T-cell (primary cell): Measurements from ENCODE around the gene FAM234A. TPM values are rescaled to one million over a fixed set of nuclear protein-coding genes. Genes with fewer than 3 reads are reported as not detected.

ENCODE experiments used
- ATAC-seq, 4 experiments: fragments of 200-7000 bp in 3 of 4; fragments of 150-1000 bp in 1 of 4; cut with Tn5 transposase; replicated peaks in 1 of 4; 1 replicate in 3 of 4; 2 replicates in 1 of 4; pipeline ENCODE4 v1.10.0; 2021; ENCODE audit warnings: moderate library complexity in 3 of 4, mild to moderate bottlenecking in 2 of 4, moderate number of reproducible peaks in 1 of 4
- CTCF ChIA-PET, 2 donors: fragments of 300-600 bp; sonication (Branson Sonifier 250); formaldehyde crosslinking; loops; one replicate each; lab custom pipeline; 2022; ENCODE audit warnings: antibody characterized with exemption in 2 of 2; lab: Charles Lee
- POLR2A ChIA-PET, 2 donors: fragments of 300-600 bp; sonication (Branson Sonifier 250); formaldehyde crosslinking; loops; one replicate each; lab custom pipeline; 2022; ENCODE audit warnings: antibody characterized with exemption in 2 of 2; lab: Charles Lee
- DNase-seq, 35 experiments: peaks; one replicate each; pipeline versions ENCODE4 v3.0.0 to v3.0.0-alpha.2; 2013 to 2023
- H3K27ac ChIP-seq: one replicate; pipeline ENCODE4 v1.5.1; 2013; ENCODE audit warnings: low read length
- H3K27me3 ChIP-seq, 2 experiments: replicated peaks in 1 of 2; 1 replicate in 1 of 2; 2 replicates in 1 of 2; pipeline versions ENCODE4 v1.6.1 to v1.7.0; 2013; ENCODE audit warnings: low read length in 1 of 2, mixed read lengths in 1 of 2; ENCODE audit not compliant: control insufficient read depth in 2 of 2, insufficient read depth in 2 of 2; ENCODE audit errors: extremely low read depth in 1 of 2
- H3K36me3 ChIP-seq, 2 donors: 1 replicate in 1 of 2; 2 replicates in 1 of 2; pipeline versions ENCODE4 v1.6.1 to v1.7.0; 2013; ENCODE audit warnings: low read length in 1 of 2; ENCODE audit not compliant: control insufficient read depth in 2 of 2, insufficient read depth in 1 of 2; ENCODE audit errors: extremely low read depth in 1 of 2
- H3K4me1 ChIP-seq, 2 experiments: 1 replicate in 1 of 2; 2 replicates in 1 of 2; pipeline versions ENCODE4 v1.6.1 to v1.7.0; 2013; ENCODE audit warnings: low read length in 2 of 2, mixed read lengths in 1 of 2; ENCODE audit not compliant: insufficient read depth in 2 of 2, control insufficient read depth in 1 of 2; ENCODE audit errors: extremely low read depth in 1 of 2
- H3K4me3 ChIP-seq, 2 donors: 1 replicate in 1 of 2; 2 replicates in 1 of 2; pipeline versions ENCODE4 v1.5.1 to v1.7.0; 2013; ENCODE audit warnings: mild to moderate bottlenecking in 2 of 2, low read length in 1 of 2, moderate library complexity in 1 of 2; ENCODE audit not compliant: control insufficient read depth in 1 of 2; ENCODE audit errors: extremely low read depth in 1 of 2
- H3K9me3 ChIP-seq: 2 replicates; pipeline ENCODE4 v1.7.0; 2013
- H3K27ac Mint-ChIP-seq, 2 donors: one replicate each; pipeline ENCODE4 v1.8.0; 2020 to 2021; ENCODE audit warnings: mild to moderate bottlenecking in 2 of 2, mixed read lengths in 2 of 2
- H3K27me3 Mint-ChIP-seq, 2 donors: one replicate each; pipeline ENCODE4 v1.8.0; 2021 to 2022; ENCODE audit warnings: mixed read lengths in 2 of 2
- H3K36me3 Mint-ChIP-seq: one replicate; pipeline ENCODE4 v1.8.0; 2021; ENCODE audit warnings: mixed read lengths
- H3K4me1 Mint-ChIP-seq, 3 donors: one replicate each; pipeline ENCODE4 v1.8.0; 2020 to 2022; ENCODE audit warnings: mixed read lengths in 3 of 3, mild to moderate bottlenecking in 1 of 3
- H3K4me3 Mint-ChIP-seq, 3 donors: one replicate each; pipeline ENCODE4 v1.8.0; 2020 to 2022; ENCODE audit warnings: mild to moderate bottlenecking in 3 of 3, mixed read lengths in 3 of 3, moderate library complexity in 3 of 3
- H3K9me3 Mint-ChIP-seq, 3 donors: one replicate each; pipeline ENCODE4 v1.8.0; 2020 to 2022; ENCODE audit warnings: mixed read lengths in 3 of 3
- WGBS: methylation state at CpG from one replicate; pipeline ENCODE4 v1.1.5; 2013; ENCODE audit warnings: missing lambda C conversion rate; ENCODE audit not compliant: insufficient coverage; 5-methylcytosine and 5-hydroxymethylcytosine counted together
- total RNA-seq, 35 experiments: library from RNA in 6 of 35; stranded (reverse) in 6 of 35; fragments of 120-200 nt in 1 of 35; gene quantifications; one replicate each; pipeline versions ENCODE4 v1.2.1 to v1.2.4 and lab custom pipeline; 2013 to 2026

Gene FAM234A
- total RNA-seq, 5 donors from 2014 or later (not counting 1 experiment from before 2014, with no cell fraction given), result 31.6 to 38.2 (median 36.1) TPM

GRCh38 chr16:296806-297510 lies 62.3 kb downstream of the FAM234A start:
- Mint-ChIP-seq H3K4me1 (no peaks in the 10 kb centered on the region), H3K27me3 (no peaks in the 10 kb centered on the region), H3K4me3 (no peak overlapping the region), H3K9me3 (no peaks in the 10 kb centered on the region), H3K36me3 (peaks cover 4% of the 10 kb centered on the region), H3K27ac (no peak overlapping the region)
- 95% methylated on average over 32 of the region's 37 CpGs for WGBS
- Histone ChIP-seq H3K9me3 (no peaks in the 10 kb centered on the region), H3K27me3 (no peaks in the 10 kb centered on the region), H3K4me3 (no peak overlapping the region), H3K4me1 (no peaks in the 10 kb centered on the region), H3K36me3 (peaks cover 18 to 50% of the 10 kb centered on the region in 2 donors), H3K27ac (no peak overlapping the region)
- ChIA-PET POLR2A (no interaction called here), CTCF (no interaction called here)
- ATAC-seq, result no peak
- no peak for DNase-seq

- Histone ChIP-seq H3K9me3 (no peaks in the 10 kb centered on the region), H3K4me1 (no peaks in the 10 kb centered on the region), H3K4me3 (no peak overlapping the region), H3K36me3 (peaks cover 16 to 49% of the 10 kb centered on the region in 2 donors), H3K27me3 (no peaks in the 10 kb centered on the region), H3K27ac (no peak overlapping the region)
- DNase-seq (no peak), ATAC-seq (no peak)
- ChIA-PET CTCF (no interaction called here), POLR2A (interaction anchor here in 1 of 2 donors (0.6 kb wide), 1 partner anchor 62 kb away, joined by 3 read pairs; no protein-coding TSS in a partner anchor)
- Mint-ChIP-seq H3K4me1 (no peaks in the 10 kb centered on the region), H3K27ac (no peak overlapping the region), H3K4me3 (no peak overlapping the region), H3K9me3 (no peaks in the 10 kb centered on the region), H3K36me3 (no peaks in the 10 kb centered on the region), H3K27me3 (no peaks in the 10 kb centered on the region)
- WGBS, result 97% methylated on average over 30 of the region's 32 CpGs
Observed at GRCh38 chr16:297832-298231, 63.2 kb downstream of the FAM234A start.

DNA sequence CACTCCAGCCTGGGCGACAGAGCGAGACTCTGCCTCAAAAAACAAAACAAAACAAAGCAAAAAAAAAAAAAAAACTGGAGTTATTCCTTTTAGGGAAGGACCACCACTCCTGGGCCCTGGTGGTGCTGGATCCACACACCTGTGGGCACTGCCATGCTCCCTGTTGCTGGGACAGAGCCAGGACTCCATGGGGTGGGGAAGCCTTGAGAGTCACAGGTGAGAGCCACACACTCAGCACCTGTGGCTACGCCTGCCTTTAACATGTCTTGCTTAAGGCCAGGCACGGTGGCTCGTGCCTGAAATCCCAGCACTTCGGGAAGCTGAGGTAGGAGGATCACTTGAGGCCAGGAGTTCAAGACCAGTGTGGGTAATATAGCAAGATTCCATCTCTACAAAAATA lies 66.6 kb downstream of the FAM234A start:
- POLR2A ChIA-PET, result no interaction called here
- no peaks in the 10 kb centered on the region for H3K9me3 Mint-ChIP-seq
- Histone ChIP-seq H3K36me3 (peaks cover 13 to 53% of the 10 kb centered on the region in 2 donors), H3K4me1 (peaks cover 0 to 3% of the 10 kb centered on the region in 2 experiments), H3K4me3 (no peak overlapping the region), H3K27me3 (no peaks in the 10 kb centered on the region), H3K9me3 (no peaks in the 10 kb centered on the region), H3K27ac (no peak overlapping the region)
- no peaks in the 10 kb centered on the region for H3K27me3 Mint-ChIP-seq
- DNase-seq (no peak), ATAC-seq (no peak)
- no peak overlapping the region for H3K27ac Mint-ChIP-seq
- WGBS, result no CpG with 5 or more reads among the region's 6 CpGs
- H3K36me3 Mint-ChIP-seq, result peaks cover 5% of the 10 kb centered on the region
- CTCF ChIA-PET, result no interaction called here
- peaks cover 1 to 5% (median 3%) of the 10 kb centered on the region in 3 donors for H3K4me1 Mint-ChIP-seq
- no peak overlapping the region for H3K4me3 Mint-ChIP-seq

GRCh38 chr16:301950-302349 lies 67.3 kb downstream of the FAM234A start:
- Mint-ChIP-seq H3K27ac (no peak overlapping the region), H3K27me3 (no peaks in the 10 kb centered on the region), H3K36me3 (peaks cover 5% of the 10 kb centered on the region), H3K4me1 (peaks cover 1 to 9% (median 5%) of the 10 kb centered on the region in 3 donors), H3K4me3 (no peak overlapping the region), H3K9me3 (no peaks in the 10 kb centered on the region)
- no peak overlapping the region for H3K4me3 ChIP-seq
- ATAC-seq (no peak), DNase-seq (no peak)
- POLR2A ChIA-PET, result no interaction called here
- H3K27ac ChIP-seq, result no peak overlapping the region
- peaks cover 0 to 7% of the 10 kb centered on the region in 2 experiments for H3K4me1 ChIP-seq
- no peaks in the 10 kb centered on the region for H3K9me3 ChIP-seq
- CTCF ChIA-PET, result no interaction called here
- no peaks in the 10 kb centered on the region for H3K27me3 ChIP-seq
- WGBS, result 97% methylated on average over 7 of the region's 13 CpGs
- peaks cover 19 to 51% of the 10 kb centered on the region in 2 donors for H3K36me3 ChIP-seq

DNA sequence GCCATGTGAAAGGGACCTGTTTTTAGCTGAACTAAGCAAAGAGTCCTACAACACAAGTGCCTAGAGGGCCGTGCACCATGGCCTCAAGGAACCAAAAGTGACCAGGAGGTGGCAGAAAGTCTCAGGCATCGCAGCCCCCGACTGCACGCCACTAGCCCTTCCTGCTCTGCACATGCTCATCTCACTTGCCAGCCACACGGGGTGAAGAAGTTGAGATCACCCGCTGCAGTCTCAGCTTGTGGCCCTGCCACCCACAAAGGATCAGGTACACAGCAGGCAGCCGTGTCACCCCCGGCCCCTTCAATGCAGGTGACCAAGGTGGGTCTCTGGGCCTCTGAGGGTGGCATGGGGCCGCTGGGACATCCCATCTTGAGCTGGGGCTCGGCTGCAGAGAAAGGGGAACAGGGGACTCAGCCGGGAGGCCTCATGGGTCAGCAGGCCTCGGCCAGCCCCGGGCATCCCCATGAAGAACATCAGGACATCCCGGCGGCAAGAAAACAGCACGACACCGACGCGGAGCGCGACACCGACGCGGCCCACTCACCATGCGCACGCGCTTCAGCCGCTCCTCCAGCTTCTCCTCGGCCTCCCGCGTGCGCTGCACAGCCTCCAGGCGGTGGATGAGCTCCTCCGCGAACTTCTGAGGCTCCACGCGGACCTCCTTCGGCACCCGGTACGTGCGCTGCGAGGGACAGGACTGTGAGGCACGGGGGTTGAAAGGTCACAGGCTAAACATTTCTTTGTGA lies 69.3 kb downstream of the FAM234A start:
- Mint-ChIP-seq H3K9me3 (no peaks in the 10 kb centered on the region), H3K4me3 (no peak overlapping the region), H3K27ac (no peak overlapping the region), H3K36me3 (peaks cover 5% of the 10 kb centered on the region), H3K4me1 (peaks cover 7 to 10% (median 9%) of the 10 kb centered on the region in 3 donors), H3K27me3 (no peaks in the 10 kb centered on the region)
- Histone ChIP-seq H3K27me3 (no peaks in the 10 kb centered on the region), H3K4me1 (peaks cover 2 to 27% of the 10 kb centered on the region in 2 experiments), H3K9me3 (no peaks in the 10 kb centered on the region), H3K36me3 (peaks cover 27 to 57% of the 10 kb centered on the region in 2 donors), H3K4me3 (no peak overlapping the region), H3K27ac (no peak overlapping the region)
- CTCF ChIA-PET, result no interaction called here
- ATAC-seq (peak in 2 of 4 experiments; percentile 36 to 63), DNase-seq (peak in 3 of 35 experiments; percentile 26 to 43 (median 33))
- POLR2A ChIA-PET, result interaction anchor here in 1 of 2 donors (0.6 kb wide), 1 partner anchor 156 kb away, joined by 6 read pairs; no protein-coding TSS in a partner anchor
- WGBS, result 94% methylated on average over 41 of the region's 43 CpGs

DNA sequence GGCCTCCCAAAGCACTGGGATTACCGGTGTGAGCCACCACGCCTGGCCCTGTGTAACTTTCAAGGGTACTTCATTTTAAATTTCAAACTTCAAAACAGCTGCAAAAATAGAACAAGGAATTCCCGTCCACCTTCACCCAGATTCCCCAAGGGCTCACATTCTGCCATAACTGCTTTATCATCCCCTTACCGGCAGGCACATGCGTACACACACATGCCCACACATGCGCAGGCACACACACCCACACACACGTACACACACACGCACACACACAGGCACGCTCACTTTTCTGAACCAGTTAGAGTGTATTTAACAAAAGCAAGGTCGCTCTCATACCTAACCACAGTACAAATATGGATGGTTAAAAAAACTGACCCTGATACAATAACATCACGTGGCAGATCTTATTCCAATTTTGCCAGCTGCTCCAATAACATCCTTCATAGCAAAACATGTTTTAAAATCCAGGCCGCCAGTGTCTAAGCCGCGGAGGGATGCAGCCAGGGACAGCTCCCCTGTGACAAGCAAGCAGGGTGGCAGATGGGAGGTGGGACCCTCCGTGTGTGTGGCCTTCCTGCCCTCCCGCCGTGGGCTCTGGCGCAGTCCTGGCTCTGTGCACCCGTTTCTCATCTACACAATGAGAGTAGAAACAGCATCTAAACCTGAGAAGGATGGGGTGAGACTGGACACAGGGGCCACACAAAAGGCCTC lies 71.5 kb downstream of the FAM234A start:
- Histone ChIP-seq H3K4me3 (no peak overlapping the region), H3K4me1 (peaks cover 4 to 36% of the 10 kb centered on the region in 2 experiments), H3K27ac (no peak overlapping the region), H3K27me3 (no peaks in the 10 kb centered on the region), H3K36me3 (peaks cover 21 to 60% of the 10 kb centered on the region in 2 donors), H3K9me3 (no peaks in the 10 kb centered on the region)
- no peak overlapping the region for H3K27ac Mint-ChIP-seq
- DNase-seq (no peak), ATAC-seq (no peak)
- ChIA-PET POLR2A (no interaction called here), CTCF (no interaction called here)
- 100% methylated on average over 9 of the region's 19 CpGs for WGBS
- H3K4me3 Mint-ChIP-seq, result no peak overlapping the region
- H3K9me3 Mint-ChIP-seq, result no peaks in the 10 kb centered on the region
- H3K27me3 Mint-ChIP-seq, result no peaks in the 10 kb centered on the region
- H3K4me1 Mint-ChIP-seq, result peaks cover 15 to 18% (median 16%) of the 10 kb centered on the region in 3 donors
- peaks cover 7% of the 10 kb centered on the region for H3K36me3 Mint-ChIP-seq
